ENCODE measurements around the gene VAPA.

Gene VAPA

DNA sequence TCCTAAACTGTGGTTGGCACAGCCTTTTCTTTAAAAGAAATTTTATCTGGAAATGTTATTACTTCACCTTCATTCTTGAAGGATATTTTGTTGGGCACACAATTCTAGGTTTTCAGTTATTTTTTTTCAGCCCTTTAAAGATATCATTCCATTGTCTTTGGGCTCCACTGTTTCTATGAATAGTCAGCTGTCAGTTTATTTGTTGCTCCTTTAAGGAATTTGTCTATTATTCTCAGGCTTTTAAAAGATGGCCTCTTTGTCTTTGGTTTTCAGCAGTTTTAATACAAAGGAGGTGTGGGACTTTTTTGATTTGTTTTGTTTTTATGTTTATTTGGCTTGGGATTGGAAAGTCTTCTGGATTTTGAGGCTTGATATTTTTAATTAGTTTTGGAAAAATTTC is 61.8 kb downstream of the VAPA start:
- DNase-seq (ENCODE audit: low spot score): no peak

DNA sequence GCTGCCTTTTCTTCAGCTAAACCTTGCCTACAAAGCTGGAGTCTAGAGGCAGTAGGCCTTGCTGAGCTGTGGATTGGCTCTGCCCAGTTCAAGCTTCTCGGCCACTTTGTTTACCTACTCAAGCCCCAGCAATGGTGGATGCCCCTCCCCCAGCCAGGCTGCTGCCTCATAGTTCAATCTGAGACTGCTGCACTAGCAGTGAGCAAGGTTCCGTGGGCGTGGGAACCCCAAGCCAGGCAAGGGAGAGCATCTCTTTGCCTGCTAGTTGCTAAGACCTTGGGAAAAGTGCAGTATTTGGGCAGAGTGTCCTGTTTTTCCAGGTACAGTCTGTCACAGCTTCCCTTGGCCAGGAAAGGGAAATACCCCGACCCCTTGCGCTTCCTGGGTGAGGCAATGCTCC is 68.9 kb downstream of the VAPA start:
- DNase-seq (ENCODE audit: low spot score): no peak

DNA sequence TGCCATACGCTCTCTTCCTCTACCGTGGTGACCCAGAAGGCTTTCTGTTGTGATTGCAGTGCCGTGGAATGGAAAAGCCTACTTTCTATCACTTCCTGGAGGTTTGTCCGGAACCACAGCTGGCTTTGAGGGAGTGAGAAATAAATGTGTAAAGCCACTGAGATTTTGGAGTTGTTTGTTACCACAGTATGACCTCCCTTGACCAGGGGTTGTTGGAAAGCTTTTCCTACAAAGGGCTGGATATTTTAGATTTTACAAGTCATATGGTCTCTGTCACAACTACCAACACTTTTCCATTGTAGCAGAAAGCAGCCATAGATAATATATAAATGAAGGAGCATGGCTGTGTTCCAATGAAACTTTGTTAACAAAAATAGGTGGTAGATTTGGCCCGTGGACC is 70.3 kb downstream of the VAPA start:
- no peak for DNase-seq (ENCODE audit: low spot score)

DNA sequence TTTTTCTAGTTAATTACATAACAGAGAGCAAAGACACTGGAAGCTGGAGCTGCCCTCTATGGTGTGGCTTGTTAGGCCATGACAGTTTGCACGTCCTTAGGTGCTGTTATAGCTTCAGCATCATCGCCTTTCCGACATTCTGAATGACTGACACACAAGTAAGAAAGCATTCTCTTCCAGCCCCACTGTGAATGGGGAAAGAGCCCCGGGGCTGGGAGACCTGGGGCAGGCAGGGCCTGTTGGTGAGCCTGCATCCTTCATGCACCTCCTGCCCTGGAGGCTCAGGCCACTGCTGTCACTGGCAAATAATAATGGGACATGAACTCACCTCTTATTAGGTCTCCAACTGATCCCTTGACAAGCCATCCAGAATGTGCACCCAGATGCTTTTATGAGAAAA is 71.8 kb downstream of the VAPA start:
- no peak for DNase-seq (ENCODE audit: low spot score)

DNA sequence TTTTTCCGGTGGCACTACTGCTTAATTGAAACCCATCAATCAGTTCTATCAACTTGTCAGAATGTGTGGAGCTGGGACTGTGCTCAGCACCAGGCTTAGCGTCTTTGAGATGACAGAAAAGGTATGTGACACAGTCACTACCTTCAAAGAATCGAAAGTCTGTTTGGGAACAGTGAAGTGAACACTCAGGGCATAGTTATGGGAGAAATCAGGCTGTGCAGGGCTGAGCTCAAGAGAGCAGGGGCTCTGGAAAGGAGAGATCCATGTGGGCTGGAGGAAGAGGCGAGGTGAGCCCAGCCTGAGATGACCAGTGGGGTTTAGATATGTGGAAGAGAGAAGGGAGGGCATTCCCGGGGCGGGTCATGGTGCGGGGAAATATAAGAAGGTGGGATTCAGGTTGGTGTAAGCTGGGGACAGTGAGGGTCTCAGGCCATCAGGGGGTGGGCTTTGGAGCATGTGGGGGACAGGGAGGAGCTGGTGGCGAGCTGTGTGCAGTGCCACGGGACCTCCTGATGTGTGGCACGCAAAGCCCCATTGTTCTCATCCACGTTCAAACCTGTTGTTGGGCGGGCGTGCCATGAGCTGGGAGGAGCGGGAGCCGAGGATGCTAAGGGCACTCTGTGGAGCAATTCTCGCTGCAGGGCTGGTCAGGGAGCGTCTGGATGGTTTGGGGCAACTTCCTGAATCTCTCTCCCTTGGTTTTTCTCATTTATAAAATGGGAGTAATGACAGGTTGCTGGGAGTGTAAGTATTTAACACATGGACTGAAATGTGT is 72.5 kb downstream of the VAPA start:
- no peak for DNase-seq (ENCODE audit: low spot score)

DNA sequence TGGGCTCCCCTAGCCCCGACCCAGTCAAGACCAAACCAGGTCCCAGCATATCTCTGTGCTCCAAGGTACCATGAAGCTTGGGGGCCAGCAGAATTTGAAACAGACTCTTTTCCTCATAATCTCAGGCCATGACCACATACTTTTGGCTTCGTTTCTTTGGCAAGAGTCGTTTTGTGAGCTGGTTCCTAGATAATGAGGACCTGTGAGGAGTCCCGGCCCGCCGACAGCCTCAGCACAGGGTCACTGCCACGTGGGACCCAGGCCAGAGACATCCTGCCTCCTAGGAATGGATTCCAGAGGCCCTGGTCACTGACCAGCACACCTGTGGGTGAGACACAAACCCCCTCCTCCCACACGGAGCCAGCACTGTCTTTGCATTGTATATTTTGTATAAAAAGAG is 73.5 kb downstream of the VAPA start:
- DNase-seq (ENCODE audit: low spot score): no peak

DNA sequence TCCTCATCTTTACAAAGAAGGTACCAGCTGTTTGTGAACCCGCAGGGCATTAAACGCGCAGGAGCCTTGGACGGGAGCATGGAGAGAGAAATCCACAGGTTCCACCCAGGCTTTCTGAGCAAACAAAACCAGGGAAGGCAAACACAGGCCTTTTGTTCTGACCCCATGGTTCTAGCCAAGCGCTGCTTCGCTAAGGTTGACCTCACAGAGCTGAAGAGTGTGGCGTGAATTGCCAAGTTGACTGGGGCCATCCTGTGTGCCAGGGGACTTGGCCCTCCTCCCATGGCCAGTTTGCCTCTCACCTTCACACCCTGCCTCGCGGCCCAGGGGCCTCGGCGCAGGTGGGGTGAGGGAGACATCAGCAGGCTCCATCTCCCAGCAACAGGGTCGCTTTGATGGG is 74.1 kb downstream of the VAPA start:
- no peak for DNase-seq (ENCODE audit: low spot score)

DNA sequence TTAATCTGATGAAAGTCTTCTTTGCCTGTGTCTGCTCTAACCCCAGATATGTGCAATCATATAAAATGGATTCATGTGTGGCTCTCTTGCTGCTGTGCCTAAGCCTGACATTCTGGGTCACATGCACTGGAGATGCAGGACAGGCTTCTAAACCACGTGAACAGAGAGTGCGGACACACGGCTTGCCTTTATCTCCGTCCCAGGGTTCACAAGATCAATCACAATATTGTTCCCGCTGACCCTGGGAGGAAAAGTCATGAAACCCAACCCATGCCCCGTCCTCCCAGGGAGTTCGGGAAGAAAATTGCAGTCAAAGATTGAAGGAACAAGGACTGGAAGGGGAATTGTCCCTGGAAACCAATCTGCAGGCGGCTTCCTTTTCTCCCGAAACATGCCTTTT is 74.8 kb downstream of the VAPA start:
- DNase-seq (ENCODE audit: low spot score): no peak

DNA sequence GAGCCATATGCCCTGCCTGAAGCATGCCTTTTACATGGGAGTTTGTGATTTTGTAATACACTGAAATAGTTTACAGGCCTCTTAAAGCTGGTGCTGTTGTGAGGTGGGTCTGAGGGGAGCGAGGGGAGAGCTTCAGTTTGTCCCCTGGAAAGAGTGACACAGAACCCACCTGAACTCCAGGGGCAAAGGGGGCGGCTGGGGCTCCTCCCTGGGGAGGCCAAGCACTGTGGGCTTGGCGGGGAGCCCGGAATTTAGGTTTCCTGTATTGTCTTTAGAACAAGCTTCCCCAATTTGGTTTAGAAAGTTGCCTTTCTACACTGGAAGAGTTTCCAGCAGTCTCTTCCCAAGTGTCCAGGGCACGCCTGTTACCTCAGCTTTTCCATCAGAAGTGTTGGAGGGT is 75.7 kb downstream of the VAPA start:
- no peak for DNase-seq (ENCODE audit: low spot score)

DNA sequence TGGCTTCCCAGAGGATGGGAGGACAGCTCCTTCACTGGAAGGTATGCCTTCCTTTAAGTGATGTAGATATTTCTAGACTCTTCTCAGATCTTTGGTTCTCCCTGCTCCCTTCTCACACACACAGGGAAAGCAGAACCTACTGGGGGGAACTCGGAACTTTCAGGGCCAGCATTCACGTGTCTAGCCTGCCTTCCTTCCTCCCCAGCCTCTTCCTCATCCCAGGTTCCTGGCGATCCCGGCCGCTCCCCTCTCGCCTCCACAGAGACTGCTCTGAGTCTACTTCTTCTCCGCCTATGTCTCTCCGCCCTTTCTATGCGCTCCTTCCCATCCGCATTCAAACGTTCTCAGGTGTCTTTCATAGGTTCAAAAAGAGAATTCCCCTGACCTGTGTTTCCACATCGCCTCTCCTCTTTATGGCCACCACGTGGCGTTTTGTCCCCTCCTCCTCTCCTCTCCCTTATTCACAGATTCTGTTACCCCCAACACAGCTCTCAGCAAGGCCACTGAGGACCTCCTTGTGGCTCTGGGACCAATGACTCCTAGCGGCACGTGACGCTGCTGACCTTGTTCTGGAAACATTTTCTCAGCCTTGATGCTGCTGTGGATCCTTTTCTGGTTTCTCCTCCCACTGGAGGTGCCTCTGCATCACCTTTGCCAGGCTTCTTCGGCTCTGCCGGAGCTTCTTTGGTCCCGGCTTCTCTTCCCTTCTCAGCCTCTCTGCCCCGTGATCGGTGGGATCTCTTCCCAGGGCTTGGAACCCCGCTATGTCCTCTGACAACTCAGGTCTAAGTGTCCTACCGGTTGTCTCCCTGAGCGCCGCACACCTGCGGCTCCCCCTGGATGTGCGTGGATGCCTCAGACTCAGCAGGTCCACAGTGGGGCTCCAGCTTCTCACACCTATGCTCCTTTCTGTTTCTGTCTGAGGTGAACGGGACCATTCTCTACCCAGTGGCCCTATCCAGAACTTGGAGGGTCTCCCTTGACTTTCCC is 77.5 kb downstream of the VAPA start:
- no peak for DNase-seq (ENCODE audit: low spot score)

DNA sequence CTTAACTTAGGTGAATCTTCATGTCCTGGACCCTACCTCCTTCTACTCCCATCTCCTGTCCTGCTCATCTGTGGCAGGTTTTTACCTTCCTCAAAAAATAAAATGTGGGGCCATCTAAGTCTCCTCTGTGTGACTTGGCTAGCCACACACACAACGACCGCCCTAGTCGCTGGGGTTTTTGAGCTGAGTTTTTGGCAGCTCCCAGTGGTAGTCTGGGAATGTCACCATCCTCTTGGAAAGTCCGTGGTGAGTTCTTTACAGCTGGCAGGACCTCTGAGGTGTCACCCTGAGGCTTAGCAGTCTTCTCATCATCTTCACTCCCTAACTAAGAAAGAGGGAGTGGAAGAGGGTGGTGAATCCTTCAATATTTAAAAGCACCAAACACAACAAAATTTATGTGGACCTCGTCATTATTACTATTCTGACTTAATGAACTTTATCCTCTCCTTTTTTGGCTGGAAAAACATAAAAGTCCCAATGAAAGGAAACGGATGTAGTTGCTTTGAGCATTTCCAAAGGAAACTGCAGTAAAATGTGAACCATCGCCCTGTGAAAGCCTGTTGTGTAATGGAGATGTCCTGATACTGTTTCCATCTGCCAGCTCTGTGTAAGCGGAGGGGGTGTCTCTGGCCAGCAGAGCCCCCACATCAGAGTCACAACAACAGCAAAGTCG is 78.6 kb downstream of the VAPA start:
- no peak for DNase-seq (ENCODE audit: low spot score)

DNA sequence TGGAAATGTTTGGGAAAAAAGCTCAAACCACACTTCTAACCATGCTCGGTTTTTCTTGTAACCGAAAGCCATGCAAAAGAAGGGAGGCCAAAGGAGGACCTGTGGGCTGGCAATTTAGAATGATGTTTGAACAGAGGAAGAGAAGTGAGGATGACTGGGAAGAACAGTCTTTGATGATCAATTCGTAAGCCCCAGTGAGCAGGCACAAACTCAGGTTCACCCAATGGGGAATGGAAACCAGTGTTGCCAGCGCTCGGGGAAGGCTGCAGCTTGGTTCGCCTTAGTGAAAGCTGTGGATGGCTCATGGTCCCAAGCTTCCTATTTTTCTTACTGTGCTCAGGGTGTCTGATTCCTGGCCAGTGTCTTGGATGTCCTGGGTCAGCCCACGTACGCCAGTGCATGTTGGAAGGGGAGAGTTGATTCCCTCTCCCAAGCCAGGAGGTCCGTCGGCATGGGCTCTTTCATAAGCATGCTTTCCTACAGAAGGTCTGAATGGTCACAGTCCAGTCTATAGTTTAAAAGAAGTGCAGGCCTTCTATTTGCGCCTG is 79.2 kb downstream of the VAPA start:
- no peak for DNase-seq (ENCODE audit: low spot score)

DNA sequence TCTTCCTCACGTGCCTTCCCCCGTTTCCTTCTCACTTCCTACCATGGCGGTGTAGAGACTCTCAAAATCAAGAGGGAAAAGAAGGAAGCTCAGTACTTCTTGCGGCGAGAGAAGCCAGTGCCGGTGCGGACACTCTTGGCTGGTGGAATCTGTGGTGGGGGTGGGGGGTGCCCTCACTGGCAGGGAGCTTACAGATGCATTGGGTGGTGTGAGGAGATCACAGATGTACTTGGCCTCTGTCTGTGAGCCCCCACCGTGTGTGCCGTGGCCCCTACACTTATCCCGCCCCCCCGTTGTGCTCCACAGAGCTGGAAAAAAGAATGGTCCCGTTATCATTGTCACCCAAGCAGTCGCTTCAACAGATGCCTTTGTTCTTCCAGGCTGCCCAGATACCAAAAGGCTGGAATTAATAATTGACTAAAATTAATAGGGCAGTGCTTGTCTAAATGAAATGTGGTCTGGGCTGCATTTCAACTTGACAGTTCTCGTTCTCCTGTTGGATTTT is 79.8 kb downstream of the VAPA start:
- no peak for DNase-seq (ENCODE audit: low spot score)

DNA sequence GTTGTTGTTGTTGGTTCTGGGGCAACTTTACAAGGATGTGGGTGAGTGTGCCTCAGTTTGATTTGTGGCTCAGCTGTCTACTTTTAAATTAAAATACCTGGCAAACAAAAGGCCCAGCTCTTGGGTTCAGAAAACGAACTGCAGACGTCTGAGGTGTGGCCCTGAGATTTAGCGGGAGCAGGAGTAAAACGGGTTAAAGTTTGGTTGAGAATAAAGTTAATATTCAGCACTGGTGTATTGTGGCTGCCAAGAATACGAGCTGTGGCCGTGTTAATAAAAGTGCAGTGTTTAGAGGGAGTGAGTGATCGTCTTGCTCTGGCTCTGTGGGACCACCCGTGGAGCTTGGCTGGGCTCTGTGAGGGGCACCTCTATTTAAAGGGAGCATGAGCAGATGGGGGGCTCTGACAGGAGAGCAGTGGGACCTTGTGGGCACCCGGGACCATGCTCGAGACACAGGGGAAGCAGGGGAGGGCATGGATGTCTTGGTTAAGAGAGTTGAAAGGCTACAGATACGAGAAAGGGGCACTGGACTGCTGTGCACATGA is 80.3 kb downstream of the VAPA start:
- DNase-seq (ENCODE audit: low spot score): no peak

DNA sequence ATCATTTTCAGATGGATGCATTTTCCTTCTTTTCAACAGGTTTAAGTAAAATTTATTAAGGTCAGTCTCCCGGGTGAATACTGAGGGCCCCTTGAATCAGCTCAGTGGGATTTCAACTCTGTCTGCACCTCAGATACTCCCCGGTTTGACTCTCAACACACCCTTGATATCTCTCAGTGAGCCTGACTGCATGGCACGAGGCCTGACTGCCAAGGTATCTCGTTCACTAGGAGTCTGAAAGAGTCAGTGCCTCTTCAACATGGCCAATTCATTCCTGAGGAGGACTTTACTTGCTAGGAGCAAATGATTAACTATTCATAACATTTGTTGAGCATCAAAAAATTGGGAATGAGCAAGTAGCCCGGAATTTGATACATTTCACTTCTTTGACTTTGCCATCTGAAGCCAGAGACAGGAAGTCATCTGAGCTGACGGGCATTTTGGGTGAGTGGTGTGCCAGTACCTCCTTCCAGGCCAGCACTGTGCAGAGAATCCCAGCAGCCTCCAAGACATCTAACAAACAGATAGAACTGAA is 81.0 kb downstream of the VAPA start:
- DNase-seq (ENCODE audit: low spot score): no peak

DNA sequence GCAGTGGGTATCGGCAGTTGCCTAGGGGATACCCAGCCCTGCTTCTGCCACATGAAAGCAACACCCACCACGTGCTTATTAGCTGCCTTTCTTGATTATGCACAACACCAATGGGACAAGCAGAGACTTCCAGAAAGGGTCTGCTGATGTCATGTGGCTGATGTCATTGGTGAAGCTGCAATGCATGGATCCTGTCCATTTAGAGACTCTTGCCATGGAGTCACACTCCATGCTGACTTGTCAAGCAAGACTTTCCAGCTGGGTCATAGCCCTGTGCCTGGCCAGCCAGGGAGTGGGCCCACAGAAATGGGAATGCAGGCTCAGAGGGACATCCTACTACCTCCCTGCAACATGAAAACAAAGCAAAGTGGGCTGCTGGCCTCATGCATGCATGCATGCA is 81.8 kb downstream of the VAPA start:
- DNase-seq (ENCODE audit: low spot score): no peak

DNA sequence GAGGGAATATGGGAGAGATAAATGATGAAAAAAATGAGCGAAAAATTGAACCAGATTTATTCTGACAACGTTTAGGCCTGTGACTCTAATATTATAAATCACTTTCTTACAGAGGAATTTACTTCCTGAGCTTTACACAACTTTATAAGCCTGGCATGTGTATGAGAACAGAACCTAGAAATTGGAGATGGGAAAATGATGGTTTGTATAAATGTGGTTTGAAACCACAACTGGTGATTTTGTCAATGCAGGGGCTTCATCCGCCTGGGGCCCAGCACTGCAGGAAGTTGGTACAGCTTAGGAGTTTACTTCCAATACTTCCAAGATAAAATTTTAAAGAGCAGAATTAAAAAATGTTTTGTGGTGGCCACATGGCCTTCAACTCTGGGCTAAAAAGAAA is 82.3 kb downstream of the VAPA start:
- no peak for DNase-seq (ENCODE audit: low spot score)

DNA sequence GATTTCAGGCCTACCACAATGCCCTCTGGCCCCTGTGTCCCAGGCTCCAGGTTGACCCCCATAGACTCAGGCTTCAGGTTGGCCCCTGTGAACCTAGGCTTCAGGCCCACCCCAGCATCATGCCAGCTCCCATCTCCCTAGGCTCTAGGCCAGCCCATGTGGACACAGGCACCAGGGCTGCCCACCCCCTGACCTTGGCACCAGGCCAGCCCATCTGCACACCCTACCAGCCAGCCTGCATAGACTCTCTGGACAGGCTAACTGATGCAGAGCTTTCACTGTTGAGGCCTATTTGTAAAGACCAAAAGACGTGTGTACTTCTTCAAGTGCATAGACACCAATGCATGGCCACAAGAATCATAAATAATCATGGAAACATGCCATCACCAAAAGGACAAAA is 83.9 kb downstream of the VAPA start:
- DNase-seq (ENCODE audit: low spot score): no peak

DNA sequence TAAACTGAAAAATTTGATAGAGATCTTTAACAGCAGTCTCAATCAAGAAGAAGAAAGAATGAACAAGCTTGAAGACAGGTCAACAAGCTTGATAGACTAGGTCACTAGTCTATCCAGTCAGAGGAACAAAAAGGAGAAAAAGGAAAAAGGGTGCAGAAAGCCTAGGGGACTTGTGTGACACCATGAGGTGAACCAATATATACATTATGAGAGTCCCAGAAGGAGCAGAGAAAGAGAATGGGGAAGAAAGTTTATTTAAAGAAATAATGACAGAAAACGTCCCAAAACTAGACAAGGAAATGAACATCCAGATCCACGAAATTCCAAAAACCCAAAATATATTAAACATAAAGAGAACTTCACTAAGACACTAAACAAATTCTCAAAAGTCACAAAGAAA is 84.5 kb downstream of the VAPA start:
- DNase-seq (ENCODE audit: low spot score): no peak

DNA sequence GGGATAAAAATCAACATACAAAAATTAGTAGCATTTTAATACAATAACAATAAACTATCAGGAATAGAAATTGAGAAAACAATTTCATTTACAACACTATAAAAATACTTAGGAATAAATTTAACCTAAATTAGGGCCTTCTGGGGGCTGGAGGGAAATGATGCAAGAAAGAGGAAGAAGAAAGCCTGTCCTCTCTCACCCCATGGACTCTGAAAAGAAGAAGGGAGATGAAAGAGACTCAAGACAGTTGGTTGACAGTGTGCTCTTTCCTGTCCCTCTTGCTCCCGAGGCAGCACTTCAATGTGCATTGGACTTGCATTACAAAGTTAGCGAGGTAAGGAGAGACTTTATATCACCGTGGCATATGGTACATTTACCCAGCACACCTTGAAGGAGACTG is 88.5 kb downstream of the VAPA start:
- no peak for DNase-seq (ENCODE audit: low spot score)

DNA sequence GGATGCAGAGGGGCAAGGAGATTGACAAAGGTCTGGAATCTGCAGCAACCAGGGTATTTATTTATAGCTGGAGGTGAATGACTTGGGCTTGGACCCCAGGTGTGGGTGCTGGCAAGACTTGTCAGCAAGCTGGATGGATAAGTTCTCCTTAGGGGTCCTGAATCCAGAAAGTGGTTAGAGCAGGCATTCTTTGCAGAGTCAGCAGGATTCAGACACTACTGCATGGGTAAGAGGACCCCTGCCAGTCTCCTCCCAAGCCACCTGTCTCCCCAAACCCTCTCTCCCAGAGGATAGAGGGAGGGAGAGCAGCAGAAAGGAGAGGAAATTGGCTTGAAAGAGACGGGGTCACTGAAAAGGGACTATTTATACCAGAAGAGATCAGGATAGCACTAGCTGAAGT is 89.5 kb downstream of the VAPA start:
- DNase-seq (ENCODE audit: low spot score): no peak

DNA sequence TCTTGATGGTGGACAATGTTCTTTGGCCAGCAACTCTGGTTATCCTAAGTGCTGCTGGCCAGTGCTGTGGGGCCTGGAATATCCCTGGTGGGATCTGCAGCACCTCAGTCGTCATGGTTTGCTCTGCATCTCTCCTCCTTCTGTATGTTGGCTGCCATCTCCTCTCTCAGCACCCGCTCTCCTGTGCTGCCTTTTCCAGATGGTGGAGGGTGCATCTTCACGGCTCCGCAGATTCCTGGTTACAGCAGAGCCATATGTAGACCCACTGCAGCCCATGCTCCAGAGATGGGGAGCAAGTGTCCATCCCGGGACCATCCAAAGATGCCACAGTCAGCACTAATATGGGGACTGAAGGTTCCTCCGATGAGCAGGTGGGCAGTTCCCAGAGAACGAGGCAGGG is 90.0 kb downstream of the VAPA start:
- DNase-seq (ENCODE audit: low spot score): no peak
